ENCODE data around the gene CCDC12.
"Not testable (repeated sequence)": the region's sequence is repeated elsewhere in the genome, so short reads cannot be mapped to it uniquely, and the experiment has no call there.

Gene CCDC12

GRCh38 chr3:46922871-46923558 lies 53.5 kb downstream of the CCDC12 start:
- DNase-seq (ENCODE audit: low spot score) = no peak

- no peak for DNase-seq (ENCODE audit: low spot score)
These were observed 54.1 kb downstream of the CCDC12 start for GRCh38 chr3:46922426-46922825.

GRCh38 chr3:46921871-46922271 lies 54.7 kb downstream of the CCDC12 start:
- DNase-seq (ENCODE audit: low spot score) = no peak

- DNase-seq (ENCODE audit: low spot score) = no peak
These were observed 55.5 kb downstream of the CCDC12 start for GRCh38 chr3:46921041-46921440.

GRCh38 chr3:46918634-46919033 lies 57.9 kb downstream of the CCDC12 start:
- no peak for DNase-seq (ENCODE audit: low spot score)

- no peak for DNase-seq (ENCODE audit: low spot score)
These were observed 58.3 kb downstream of the CCDC12 start for GRCh38 chr3:46918202-46918601.

DNA sequence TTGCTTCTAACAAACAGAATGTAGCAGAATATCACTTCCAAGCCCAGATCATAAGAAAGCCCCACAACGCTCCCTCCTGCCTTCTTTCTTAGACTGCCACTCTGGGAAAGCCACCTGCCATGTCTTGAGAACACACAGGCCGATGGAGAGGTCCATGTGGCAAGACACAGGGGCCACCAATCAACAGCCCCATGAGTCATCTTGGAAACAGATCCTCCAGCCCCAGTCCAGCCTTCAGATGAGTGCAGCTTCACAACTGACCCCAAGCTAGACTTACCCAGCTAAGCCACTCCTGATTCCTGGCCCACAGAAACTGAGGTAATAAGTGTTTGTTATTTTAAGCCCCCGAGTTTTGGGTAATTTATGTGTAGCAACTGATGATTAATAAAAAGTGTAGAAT lies 59.3 kb downstream of the CCDC12 start:
- no peak for DNase-seq (ENCODE audit: low spot score)

- no peak for DNase-seq (ENCODE audit: low spot score)
These were observed 59.7 kb downstream of the CCDC12 start for GRCh38 chr3:46916799-46917198.

DNA sequence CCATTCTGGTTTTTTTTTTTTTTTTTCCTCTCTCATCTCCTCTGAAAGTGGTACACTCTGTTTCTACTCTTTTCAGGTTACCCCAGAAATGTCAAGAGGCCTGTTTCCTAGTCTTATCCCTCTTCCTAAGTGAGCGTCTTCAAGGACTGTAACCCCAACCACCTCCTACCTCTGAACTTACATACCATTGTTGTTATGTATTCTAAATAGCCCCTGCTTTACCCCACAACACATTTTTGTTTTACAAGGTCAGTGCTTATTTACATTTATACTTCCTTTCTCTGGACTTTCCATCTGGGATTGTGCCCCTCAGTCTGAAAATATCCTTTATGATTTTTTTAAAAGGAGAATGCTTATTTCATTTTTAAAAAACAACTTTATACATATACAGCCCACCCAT lies 60.3 kb downstream of the CCDC12 start:
- DNase-seq (ENCODE audit: low spot score) = no peak

GRCh38 chr3:46915297-46915822 lies 61.2 kb downstream of the CCDC12 start:
- DNase-seq (ENCODE audit: low spot score) = no peak

GRCh38 chr3:46914849-46915248 lies 61.7 kb downstream of the CCDC12 start:
- DNase-seq (ENCODE audit: low spot score) = no peak

- no peak for DNase-seq (ENCODE audit: low spot score)
These were observed 62.9 kb downstream of the CCDC12 start for GRCh38 chr3:46913644-46914043.

- no peak for DNase-seq (ENCODE audit: low spot score)
These were observed 63.6 kb downstream of the CCDC12 start for GRCh38 chr3:46912986-46913385.

GRCh38 chr3:46910914-46911313 lies 65.6 kb downstream of the CCDC12 start:
- DNase-seq (ENCODE audit: low spot score) = not testable (repeated sequence)

GRCh38 chr3:46910166-46910760 lies 66.3 kb downstream of the CCDC12 start:
- DNase-seq (ENCODE audit: low spot score) = no peak

GRCh38 chr3:46909535-46910161 lies 66.9 kb downstream of the CCDC12 start:
- peak; percentile 94 for DNase-seq (ENCODE audit: low spot score)

DNA sequence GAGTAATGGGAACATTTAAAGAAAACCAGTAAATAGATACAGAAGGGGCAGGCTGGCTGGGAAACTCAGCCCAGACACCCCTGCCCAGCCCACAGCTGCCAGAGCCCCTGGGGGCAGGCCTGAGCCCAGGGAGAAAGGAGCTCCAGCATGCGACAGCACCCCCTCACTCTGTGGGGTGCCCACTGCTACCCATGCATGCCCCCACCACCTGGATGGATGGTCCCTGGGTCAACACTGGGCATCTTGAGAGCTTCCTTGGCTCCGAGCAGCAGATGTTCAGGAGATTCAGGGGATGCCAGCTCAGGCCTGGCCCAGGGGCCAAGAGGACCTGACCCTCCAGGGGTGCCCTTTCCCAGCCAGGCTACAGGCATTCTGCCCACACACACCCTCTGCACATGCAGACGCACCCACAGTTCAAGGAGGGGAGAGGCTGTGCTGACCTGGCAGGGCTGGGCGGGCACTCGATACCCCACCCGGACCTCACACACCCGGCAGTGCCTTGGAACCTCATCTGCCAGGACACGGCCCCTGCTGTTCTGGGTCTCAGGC lies 67.5 kb downstream of the CCDC12 start:
- DNase-seq (ENCODE audit: low spot score) = no peak

DNA sequence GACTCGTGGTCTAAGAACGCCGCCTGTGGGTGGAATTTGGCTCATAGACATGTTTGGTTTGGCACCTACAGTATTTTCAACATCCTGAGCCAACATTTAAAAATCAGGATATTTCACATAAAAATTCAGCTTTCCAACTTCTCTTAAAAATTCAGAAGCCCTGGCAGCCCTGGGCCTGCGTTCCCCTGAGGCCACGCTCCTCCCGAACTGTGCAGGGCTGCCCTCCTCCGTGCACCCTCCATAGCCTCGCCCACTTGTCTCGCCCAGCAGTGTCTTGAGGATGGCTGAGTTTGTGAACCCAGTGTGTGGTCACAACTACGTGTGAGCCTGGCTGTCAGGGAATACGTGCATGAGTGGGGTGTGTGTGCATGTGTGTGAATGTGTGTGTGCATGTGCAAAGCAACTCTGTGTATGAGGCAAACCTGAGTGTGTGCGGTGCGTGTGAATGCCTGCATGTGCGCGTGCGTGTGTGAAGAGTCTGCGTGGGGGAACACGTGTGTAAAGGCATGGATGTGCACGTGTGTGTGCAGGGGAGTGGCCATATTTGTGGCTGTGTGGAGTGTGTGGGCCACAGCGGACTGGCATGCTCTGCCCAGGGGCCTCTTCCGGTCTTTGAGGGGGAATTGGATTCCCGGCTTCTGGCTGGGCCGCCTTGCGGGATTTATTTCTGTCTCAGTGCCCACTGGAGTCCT lies 68.1 kb downstream of the CCDC12 start:
- no peak for DNase-seq (ENCODE audit: low spot score)

DNA sequence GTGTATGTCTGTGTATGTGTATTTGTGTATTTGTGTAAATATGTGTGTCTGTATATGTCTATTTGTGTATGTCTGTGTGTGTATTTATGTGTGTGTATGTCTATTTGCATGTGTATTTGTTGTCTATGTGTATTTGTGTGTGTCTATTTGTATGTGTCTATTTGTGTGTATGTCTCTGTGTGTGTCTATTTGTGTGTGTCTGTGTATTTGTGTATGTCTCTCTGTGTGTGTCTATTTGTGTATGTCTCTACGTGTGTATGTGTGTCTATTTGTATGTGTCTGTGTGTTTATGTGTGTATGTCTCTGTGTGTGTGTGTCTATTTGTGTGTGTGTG lies 68.6 kb downstream of the CCDC12 start:
- no peak for DNase-seq (ENCODE audit: low spot score)

GRCh38 chr3:46907271-46907670 lies 69.3 kb downstream of the CCDC12 start:
- DNase-seq (ENCODE audit: low spot score) = no peak

DNA sequence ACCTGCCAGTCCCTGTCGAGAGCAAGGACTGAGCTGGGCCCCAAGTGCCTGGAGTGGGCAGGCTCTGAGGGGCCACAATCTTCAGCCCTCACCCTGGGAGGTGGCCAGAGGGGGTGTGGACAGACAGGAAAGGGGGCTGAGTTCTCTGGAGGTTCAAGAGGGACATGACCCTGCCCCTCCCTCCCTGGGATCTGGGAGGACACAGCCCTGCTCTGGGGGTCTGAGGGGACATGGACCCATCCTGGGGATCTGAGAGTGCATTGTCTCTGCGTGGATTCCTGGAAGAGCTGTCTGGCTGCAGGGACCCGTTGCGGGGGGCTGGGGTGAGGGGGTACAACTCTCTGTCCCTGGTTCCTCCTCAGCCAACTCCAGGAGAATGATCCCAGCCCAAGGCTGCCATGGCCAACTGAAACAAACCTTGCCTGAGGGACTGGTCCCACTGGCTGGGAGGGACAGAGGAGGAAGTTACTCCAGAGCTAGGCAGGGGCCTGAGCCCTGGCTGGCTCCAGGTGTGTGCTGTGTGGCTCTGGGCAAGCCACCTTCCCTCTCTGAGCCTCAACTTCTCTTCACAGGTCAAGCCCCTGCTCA lies 70.0 kb downstream of the CCDC12 start:
- DNase-seq (ENCODE audit: low spot score) = no peak

All from AG08396 (cell line).